Stimulated activated naive CD4-positive, alpha-beta T cell treated with Interleukin-2 at 50 U/mL for 16 hours (primary cell): ENCODE measurements around the gene GET4.

Experiments
- DNase-seq: peaks from one replicate; lab custom pipeline; 2025; lab: John Stamatoyannopoulos, UW

Gene GET4

GRCh38 chr7:900331-901040 is 24.1 kb downstream of the GET4 start:
- no peak for DNase-seq

- no peak for DNase-seq
Observed at GRCh38 chr7:901041-901387, 24.7 kb downstream of the GET4 start.

- DNase-seq: peak; percentile 21
Observed at GRCh38 chr7:901388-902154, 25.2 kb downstream of the GET4 start.

GRCh38 chr7:902996-903395 is 26.6 kb downstream of the GET4 start:
- no peak for DNase-seq

GRCh38 chr7:903921-904755 is 27.8 kb downstream of the GET4 start:
- no peak for DNase-seq

- DNase-seq: no peak
Observed at GRCh38 chr7:904847-905246, 28.5 kb downstream of the GET4 start.

- DNase-seq: no peak
Observed at GRCh38 chr7:906776-907157, 30.4 kb downstream of the GET4 start.

GRCh38 chr7:907158-907980 is 31.0 kb downstream of the GET4 start:
- DNase-seq: no peak

- no peak for DNase-seq
Observed at GRCh38 chr7:908159-908581, 31.8 kb downstream of the GET4 start.

GRCh38 chr7:908591-909357 is 32.4 kb downstream of the GET4 start:
- peak; percentile 64 for DNase-seq

GRCh38 chr7:909358-910329 is 33.3 kb downstream of the GET4 start:
- DNase-seq: peak; percentile 17

- DNase-seq: no peak
Observed at GRCh38 chr7:910441-910861, 34.1 kb downstream of the GET4 start.

- DNase-seq: no peak
Observed at GRCh38 chr7:910931-911431, 34.6 kb downstream of the GET4 start.

- DNase-seq: no peak
Observed at GRCh38 chr7:911791-912480, 35.6 kb downstream of the GET4 start.

- no peak for DNase-seq
Observed at GRCh38 chr7:913736-914520, 37.6 kb downstream of the GET4 start.

- no peak for DNase-seq
Observed at GRCh38 chr7:914521-915194, 38.3 kb downstream of the GET4 start.
